ENCODE results near the gene TRRAP.

Gene TRRAP

GRCh38 chr7:99008921-99009530 lies 130.7 kb downstream of the TRRAP start:
- DNase-seq = no peak

DNA sequence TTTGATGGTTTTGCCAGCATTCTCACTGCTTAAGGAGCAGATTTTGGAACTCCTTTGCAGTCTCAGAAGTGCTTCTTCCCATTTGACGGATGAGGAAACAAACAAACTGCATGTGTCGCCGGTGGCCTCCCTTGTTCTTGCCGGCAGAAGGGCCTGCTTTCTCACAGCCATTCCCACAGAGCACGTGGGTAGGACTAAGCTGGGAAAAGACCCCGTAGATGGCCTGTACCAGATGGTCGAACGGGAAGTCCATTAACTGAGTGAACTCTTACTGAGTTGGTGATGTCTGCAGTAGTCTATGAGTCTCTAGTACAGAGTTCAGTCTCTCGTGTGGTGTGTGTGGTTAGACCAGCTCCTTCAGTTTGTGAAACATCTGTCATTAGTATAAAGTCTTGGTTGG lies 131.9 kb downstream of the TRRAP start:
- no peak for DNase-seq

DNA sequence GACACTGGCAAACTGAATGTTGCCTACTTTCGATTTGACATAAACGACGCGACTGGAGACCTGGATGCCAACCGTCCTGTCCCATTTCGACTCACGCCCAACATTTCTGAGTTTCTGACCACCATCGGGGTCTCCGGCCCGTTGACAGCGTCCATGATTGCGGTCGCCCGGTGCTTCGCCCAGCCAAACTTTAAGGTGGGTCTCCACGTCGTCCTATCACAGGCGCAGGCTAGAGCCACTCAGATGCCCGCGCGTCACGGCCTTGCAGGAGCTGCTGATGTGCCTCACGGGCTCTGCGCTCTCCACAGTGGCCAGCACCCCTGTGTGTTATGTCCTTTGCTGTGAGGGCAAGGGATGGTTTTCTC lies 133.0 kb downstream of the TRRAP start:
- DNase-seq = no peak

GRCh38 chr7:99011706-99012404 lies 133.5 kb downstream of the TRRAP start:
- DNase-seq = no peak

DNA sequence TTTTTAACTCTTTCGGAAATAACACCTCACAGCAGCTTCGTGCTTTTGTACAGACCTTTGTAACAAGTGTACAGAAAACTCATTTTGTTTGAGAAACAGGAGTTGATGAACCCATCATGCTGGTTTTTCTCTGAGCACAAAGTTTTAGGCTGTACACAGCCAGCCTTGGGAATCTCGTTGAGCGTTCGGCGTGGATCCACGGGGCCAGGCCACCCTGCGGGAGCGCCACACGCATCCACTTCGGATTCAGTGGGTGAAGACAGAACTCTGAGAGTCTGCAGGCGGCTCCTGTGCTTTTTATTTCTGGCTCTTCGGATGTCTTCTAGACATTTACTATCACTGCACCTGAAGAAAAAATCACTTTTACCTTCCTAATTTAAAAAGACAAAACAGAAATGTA lies 134.4 kb downstream of the TRRAP start:
- no peak for DNase-seq

DNA sequence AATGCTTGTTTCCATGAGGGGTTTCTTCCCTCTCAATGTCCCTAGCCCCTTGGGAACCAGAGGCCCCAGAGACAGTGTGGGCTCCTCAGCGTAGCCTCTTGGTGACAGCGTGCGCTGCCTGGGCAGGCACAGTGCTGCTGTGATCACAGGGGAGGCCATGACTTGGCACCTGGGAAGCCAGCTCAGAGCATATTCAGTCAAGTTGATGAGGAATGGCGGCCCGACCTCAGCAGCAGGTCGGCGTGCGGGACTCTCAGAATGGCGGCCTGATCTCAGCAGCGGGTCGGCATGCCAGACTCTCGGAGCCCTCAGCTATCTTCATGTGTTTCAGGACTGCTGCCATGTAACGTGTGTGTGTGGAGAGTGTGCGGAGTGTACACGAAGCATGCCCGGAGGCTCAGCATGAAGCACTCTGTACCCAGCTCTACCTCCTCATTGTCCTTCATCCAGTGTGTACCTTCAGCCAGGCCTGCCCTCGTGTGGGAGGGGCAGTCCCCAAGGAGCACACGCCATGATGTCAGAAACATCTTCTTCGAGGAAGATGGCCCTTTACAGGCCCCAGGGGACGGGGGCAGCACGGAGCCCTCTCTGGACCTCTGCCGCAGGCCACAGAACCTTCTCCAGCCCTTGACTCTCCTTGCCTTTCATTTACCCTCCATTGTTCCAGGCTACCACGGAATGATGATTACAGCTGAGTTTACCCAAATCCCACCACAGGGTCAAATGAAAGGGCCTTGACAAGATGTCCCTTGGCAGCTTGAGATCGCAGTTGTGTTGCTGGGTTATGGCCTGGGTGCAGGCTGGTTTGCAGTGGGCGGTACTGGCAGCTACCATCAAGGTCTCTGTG lies 135.2 kb downstream of the TRRAP start:
- DNase-seq = no peak

- no peak for DNase-seq
Observed at GRCh38 chr7:99014113-99014985, 136.0 kb downstream of the TRRAP start.

DNA sequence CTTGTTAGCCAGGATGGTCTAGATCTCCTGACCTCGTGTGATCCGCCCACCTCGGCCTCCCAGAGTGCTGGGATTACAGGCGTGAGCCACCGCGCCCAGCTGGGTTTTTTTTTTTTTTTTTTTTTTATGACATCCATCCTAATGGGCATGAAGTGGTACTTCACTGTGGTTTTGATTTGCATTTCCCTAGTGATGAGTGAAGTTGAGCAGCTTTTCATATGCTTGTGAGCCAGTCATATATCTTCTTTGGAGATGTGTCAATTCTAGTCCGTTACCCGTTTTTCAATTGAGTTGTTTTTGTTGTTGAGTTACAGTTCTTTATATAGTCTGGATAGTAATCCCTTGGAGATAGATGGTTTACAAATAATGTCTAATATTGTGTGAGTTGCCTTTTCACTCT lies 137.9 kb downstream of the TRRAP start:
- no peak for DNase-seq

GRCh38 chr7:99019523-99020412 lies 141.4 kb downstream of the TRRAP start:
- DNase-seq = no peak

GRCh38 chr7:99020413-99020715 lies 142.0 kb downstream of the TRRAP start:
- DNase-seq = no peak

DNA sequence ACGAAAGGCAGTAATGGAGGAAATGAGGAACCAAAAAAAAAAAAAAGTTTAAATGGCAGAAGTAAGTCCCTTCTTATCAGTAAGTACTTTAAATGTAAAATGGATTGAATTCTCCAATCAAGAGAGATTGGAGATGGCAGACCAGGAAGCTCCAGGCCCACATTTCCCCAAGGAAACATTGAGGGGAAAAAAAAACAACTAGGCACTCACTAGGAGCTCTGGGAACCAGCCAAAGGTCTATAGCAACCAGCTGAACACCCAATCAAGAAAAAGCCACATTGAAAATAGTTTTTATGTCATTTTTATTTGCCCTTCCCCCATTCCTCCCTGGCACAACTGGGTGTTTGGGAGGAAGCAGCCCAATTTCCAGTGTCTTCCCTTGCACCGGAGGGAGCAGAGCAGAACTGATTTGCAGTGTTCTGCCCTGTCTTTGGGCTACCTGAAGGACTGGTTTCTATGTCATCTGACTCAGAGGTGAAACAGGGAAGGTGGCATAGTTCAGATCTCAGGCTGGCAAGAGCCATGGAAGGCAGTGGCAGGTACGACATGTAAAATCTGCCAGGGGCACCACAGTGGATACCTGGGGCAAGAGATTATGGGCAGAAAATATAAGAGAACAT lies 143.7 kb downstream of the TRRAP start:
- no peak for DNase-seq

GRCh38 chr7:99024066-99024465 lies 145.7 kb downstream of the TRRAP start:
- DNase-seq = no peak

DNA sequence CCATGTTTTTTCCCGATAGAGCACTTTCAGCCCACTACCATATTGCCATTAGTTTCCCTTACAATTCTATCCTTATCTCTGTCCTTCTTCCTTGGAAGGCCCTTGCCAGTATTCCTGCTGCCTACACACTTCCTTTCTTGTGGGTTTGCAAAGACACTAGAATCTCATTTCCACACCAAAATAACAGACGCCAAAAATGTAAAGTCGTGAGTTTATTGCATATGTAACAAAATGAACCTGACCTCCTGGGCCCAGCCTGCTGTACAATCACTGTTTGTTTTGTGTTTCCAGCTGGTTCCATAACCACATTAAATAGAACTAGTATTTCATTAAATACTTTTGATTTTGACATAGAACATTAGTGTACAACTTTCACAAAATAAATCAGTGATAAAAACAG lies 148.9 kb downstream of the TRRAP start:
- DNase-seq = no peak

GRCh38 chr7:99027841-99028240 lies 149.5 kb downstream of the TRRAP start:
- no peak for DNase-seq

DNA sequence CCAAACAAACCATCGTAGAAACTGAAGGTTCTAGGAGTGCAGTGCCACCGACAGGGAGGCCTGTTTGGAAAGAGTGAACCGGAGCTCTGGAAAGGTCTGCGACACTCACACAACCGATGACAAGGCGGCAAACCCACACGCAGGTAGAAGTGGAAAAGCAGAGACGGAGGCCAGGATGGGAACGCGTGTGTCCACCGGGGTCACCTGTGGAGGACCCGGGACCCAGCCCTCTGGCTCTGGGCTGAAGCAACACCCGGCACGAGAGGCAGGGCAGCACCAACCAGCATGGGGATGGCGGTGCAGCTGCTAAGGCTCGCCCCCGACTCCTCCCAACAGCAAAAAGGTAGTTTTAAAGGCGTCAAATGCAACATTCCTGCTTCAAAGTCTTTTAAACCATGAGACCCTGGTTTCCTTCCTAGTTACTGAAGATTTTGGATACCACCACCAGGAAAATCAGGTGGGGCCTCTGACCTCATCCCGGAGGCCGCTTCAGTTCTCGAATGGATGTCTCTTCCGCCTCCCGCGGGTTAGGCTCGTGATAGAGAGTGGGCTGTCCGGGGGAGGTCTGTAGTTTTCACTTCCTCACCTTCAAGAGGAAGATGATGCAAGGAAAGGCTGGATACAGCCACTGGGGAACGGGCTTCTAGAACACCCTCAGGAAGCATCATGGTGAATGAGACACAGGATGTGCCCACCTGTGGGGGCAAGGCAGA lies 150.1 kb downstream of the TRRAP start:
- DNase-seq = no peak

DNA sequence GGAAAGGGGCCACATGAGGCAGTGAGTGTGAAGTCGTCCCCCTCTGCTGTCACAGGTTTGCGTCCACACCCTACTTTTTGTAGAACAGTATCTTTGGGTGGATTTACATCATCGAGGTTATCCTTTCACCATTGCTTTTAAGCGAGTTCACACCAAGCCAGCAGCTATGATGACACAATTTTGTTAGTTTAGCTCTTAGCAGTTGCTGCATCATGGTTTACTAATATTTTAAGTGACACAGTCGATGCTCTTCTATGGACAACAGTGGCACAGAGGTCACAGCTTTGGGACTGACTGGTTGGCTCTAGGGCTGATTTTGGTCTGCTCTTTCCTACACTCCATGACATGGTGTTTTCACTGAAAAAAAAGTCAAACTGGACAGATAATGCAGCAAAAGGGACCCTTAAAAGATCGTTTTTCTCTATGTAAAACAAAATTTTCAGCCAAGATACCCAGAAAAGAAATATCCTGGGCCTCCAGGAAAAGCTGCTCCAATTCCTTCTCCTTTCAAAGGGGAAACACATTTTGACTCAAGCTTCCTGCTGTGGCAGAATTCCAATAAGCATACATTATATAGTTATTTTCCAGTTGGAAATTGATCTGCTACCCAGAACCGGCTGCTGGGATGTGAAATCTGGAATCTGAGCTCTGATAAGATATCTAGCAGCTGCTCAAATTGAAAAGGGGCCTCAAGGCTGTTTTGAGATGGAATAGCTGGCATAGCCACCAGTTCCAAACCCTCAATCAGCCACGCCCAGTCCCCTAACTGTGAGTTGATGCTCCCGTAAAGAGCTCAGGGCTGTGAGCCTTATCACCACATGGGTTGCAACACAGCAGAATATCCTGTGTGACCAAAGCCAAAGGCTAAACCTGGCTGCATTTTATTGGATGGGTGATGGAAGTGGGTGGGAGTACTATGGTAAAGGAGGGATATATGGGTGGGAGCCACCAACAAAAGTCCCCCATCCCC lies 151.4 kb downstream of the TRRAP start:
- DNase-seq = no peak

DNA sequence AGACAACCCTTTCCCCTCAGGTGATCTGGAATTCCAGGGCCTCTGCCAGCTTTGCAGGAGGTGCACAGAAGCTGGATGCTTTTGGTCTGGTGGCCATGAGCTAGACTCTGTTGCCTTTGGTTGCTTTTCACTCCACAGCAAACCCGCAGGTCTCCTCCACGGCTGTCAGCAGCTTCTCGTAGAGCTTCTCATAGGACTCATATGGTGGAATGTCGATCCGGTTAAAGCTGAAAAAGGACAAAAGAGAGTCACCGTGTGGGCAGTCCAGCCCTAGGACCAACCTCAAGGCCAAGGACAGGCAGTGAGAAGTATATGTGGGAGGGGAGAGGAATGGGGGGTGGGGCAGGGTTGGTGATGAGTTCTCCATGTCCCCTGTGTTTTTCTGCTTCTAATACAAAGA lies 152.1 kb downstream of the TRRAP start:
- DNase-seq = no peak

DNA sequence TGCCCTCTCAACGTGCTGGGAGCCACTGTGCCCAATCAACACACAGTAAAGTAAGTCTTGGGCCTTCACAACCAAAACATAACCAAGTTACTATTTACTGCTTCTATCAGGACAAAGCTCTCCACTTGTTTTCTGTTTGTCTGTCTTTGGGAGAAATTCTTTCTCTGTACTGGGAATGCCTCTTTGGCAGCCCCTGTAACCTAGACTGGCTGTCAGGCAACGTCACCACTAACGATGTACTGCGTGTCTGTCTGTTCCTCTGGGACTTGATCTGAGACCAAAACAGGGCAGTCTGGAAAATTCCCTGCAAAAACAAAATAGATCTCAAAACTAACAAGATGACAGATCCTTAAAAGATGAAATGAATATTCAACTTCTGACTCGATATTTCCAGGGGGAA lies 152.6 kb downstream of the TRRAP start:
- no peak for DNase-seq

- no peak for DNase-seq
Observed at GRCh38 chr7:99031496-99031895, 153.2 kb downstream of the TRRAP start.

DNA sequence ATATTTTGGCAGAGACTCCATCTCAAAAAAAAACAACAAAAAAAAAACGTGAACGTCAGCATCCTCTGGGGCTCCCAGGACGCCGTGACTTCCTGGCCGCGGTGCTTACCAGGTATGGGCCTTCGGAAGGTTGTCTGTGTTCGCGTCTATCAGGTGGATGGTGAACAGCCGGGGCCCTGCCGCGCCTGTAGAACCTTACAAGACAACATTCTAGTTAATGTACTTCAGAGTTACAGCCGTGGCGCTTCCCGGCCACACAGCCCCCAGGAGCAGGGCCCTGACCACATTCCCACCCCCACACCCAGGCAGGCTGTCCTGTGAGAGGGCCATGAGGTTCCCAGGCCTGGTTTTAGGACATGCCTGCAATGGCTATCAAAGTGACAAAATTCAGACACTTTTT lies 154.6 kb downstream of the TRRAP start:
- DNase-seq = no peak

All from stimulated activated naive CD4-positive, alpha-beta T cell (primary cell).